ENCODE data around the gene COG5.

The COG5 gene

DNA sequence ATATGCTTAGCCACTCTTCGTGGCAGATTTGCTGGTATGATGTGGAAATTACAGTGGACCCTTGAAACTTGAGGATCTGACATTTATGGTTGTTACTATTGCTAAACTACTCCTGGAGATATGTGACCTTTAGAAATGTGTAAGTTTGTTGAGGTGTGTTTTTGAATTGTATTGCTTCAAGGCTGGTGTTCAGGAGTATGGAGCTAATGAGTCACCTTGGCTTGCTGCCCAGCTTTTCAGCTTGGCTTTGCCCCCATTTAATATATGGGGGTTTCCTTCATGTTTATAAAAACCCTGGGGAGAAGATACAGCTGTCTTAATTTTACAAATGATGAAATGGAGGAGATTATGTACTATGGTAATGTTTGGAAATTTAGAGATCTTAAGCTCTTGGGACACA is 383.3 kb downstream of the COG5 start (continued):
- TF ChIP-seq, protein P1, sequence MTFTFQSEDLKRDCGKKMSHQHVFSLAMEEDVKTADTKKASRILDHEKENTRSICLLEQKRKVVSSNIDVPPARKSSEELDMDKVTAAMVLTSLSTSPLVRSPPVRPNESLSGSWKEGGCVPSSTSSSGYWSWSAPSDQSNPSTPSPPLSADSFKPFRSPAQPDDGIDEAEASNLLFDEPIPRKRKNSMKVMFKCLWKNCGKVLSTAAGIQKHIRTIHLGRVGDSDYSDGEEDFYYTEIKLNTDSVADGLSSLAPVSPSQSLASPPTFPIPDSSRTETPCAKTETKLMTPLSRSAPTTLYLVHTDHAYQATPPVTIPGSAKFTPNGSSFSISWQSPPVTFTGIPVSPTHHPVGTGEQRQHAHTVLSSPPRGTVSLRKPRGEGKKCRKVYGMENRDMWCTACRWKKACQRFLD (tag by site-specific recombination; IDR thresholded peaks at IDR 0.05): no peak
- TF ChIP-seq ZNF239 (tag by site-specific recombination; IDR thresholded peaks at IDR 0.05) (no peak), ZNF341 (tag by site-specific recombination; IDR thresholded peaks at IDR 0.05; ENCODE audit: low read depth) (no peak), ZNF488 (tag by site-specific recombination; IDR thresholded peaks at IDR 0.05) (no peak), ZNF621 (tag by site-specific recombination; IDR thresholded peaks at IDR 0.05) (no peak), ZNF302 (tag by site-specific recombination; IDR thresholded peaks at IDR 0.05; ENCODE audit: low read depth) (no peak), ZNF24 (tag by site-specific recombination; IDR thresholded peaks at IDR 0.05) (0 out of 2 replicates have a peak, but pooled peaks have one; percentile 48), ZNF510 (tag by site-specific recombination; IDR thresholded peaks at IDR 0.05; ENCODE audit: insufficient replicate concordance) (no peak), ZNF610 (tag by site-specific recombination; IDR thresholded peaks at IDR 0.05; ENCODE audit: borderline replicate concordance) (no peak), ZBTB11 (tag by site-specific recombination; conservative IDR thresholded peaks at IDR 0.05; ENCODE audit: low read depth) (no peak), MZF1 (tag by site-specific recombination; IDR thresholded peaks at IDR 0.05; ENCODE audit: borderline replicate concordance) (no peak), ZSCAN5A (tag by site-specific recombination; IDR thresholded peaks at IDR 0.05) (no peak), ZNF664 (tag by site-specific recombination; IDR thresholded peaks at IDR 0.05) (peak; percentile 18; the same call in 1 of the 2 replicates), BCL11A (tag by site-specific recombination; IDR thresholded peaks at IDR 0.05; ENCODE audit: low read depth) (no peak), ZNF843 (tag by site-specific recombination; IDR thresholded peaks at IDR 0.05) (peak; percentile 56; the same call in 1 of the 2 replicates), ZNF404 (tag by site-specific recombination; IDR thresholded peaks at IDR 0.05) (no peak), SP3 (tag by site-specific recombination; IDR thresholded peaks at IDR 0.05) (no peak), ZNF654 (tag by site-specific recombination; IDR thresholded peaks at IDR 0.05; ENCODE audit: low read depth) (no peak), GFI1B (tag by site-specific recombination; IDR thresholded peaks at IDR 0.05) (no peak), ZNF2 (tag by site-specific recombination; IDR thresholded peaks at IDR 0.05) (no peak), ZNF76 (tag by site-specific recombination; IDR thresholded peaks at IDR 0.05; ENCODE audit: borderline replicate concordance, low read depth) (no peak)
- TF ChIP-seq, protein P2, sequence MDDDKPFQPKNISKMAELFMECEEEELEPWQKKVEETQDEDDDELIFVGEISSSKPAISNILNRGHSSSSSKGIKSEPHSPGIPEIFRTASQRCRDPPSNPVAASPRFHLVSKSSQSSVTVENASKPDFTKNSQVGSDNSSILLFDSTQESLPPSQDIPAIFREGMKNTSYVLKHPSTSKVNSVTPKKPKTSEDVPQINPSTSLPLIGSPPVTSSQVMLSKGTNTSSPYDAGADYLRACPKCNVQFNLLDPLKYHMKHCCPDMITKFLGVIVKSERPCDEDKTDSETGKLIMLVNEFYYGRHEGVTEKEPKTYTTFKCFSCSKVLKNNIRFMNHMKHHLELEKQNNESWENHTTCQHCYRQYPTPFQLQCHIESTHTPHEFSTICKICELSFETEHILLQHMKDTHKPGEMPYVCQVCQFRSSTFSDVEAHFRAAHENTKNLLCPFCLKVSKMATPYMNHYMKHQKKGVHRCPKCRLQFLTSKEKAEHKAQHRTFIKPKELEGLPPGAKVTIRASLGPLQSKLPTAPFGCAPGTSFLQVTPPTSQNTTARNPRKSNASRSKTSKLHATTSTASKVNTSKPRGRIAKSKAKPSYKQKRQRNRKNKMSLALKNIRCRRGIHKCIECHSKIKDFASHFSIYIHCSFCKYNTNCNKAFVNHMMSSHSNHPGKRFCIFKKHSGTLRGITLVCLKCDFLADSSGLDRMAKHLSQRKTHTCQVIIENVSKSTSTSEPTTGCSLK (tag by site-specific recombination; IDR thresholded peaks at IDR 0.05): no peak
- TF ChIP-seq, protein P3, sequence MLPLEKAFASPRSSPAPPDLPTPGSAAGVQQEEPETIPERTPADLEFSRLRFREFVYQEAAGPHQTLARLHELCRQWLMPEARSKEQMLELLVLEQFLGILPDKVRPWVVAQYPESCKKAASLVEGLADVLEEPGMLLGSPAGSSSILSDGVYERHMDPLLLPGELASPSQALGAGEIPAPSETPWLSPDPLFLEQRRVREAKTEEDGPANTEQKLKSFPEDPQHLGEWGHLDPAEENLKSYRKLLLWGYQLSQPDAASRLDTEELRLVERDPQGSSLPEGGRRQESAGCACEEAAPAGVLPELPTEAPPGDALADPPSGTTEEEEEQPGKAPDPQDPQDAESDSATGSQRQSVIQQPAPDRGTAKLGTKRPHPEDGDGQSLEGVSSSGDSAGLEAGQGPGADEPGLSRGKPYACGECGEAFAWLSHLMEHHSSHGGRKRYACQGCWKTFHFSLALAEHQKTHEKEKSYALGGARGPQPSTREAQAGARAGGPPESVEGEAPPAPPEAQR (tag by site-specific recombination; IDR thresholded peaks at IDR 0.05): no peak
- TF ChIP-seq, protein P4, sequence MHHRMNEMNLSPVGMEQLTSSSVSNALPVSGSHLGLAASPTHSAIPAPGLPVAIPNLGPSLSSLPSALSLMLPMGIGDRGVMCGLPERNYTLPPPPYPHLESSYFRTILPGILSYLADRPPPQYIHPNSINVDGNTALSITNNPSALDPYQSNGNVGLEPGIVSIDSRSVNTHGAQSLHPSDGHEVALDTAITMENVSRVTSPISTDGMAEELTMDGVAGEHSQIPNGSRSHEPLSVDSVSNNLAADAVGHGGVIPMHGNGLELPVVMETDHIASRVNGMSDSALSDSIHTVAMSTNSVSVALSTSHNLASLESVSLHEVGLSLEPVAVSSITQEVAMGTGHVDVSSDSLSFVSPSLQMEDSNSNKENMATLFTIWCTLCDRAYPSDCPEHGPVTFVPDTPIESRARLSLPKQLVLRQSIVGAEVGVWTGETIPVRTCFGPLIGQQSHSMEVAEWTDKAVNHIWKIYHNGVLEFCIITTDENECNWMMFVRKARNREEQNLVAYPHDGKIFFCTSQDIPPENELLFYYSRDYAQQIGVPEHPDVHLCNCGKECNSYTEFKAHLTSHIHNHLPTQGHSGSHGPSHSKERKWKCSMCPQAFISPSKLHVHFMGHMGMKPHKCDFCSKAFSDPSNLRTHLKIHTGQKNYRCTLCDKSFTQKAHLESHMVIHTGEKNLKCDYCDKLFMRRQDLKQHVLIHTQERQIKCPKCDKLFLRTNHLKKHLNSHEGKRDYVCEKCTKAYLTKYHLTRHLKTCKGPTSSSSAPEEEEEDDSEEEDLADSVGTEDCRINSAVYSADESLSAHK (tag by site-specific recombination; IDR thresholded peaks at IDR 0.05): no peak
- TF ChIP-seq, protein P5, sequence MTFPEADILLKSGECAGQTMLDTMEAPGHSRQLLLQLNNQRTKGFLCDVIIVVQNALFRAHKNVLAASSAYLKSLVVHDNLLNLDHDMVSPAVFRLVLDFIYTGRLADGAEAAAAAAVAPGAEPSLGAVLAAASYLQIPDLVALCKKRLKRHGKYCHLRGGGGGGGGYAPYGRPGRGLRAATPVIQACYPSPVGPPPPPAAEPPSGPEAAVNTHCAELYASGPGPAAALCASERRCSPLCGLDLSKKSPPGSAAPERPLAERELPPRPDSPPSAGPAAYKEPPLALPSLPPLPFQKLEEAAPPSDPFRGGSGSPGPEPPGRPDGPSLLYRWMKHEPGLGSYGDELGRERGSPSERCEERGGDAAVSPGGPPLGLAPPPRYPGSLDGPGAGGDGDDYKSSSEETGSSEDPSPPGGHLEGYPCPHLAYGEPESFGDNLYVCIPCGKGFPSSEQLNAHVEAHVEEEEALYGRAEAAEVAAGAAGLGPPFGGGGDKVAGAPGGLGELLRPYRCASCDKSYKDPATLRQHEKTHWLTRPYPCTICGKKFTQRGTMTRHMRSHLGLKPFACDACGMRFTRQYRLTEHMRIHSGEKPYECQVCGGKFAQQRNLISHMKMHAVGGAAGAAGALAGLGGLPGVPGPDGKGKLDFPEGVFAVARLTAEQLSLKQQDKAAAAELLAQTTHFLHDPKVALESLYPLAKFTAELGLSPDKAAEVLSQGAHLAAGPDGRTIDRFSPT (tag by site-specific recombination; IDR thresholded peaks at IDR 0.05): no peak

Measured in HEK293 (cell line).